Activated CD4-positive, alpha-beta T cell treated with anti-CD3 and anti-CD28 coated beads, Interleukin-10, Interleukin-2, amounts not matched to agents 100 ng/mL and 50 ng/mL, durations not matched to agents 16 hours and 8 hours (primary cell): Measurements from ENCODE around the gene SH3BGRL3.
"Not testable (repeated sequence)": the region's sequence is repeated elsewhere in the genome, so short reads cannot be mapped to it uniquely, and the experiment has no call there.

Experiments used
- DNase-seq: peaks from one replicate; pipeline ENCODE4 v3.0.0-alpha.2; 2020

The SH3BGRL3 gene

DNA sequence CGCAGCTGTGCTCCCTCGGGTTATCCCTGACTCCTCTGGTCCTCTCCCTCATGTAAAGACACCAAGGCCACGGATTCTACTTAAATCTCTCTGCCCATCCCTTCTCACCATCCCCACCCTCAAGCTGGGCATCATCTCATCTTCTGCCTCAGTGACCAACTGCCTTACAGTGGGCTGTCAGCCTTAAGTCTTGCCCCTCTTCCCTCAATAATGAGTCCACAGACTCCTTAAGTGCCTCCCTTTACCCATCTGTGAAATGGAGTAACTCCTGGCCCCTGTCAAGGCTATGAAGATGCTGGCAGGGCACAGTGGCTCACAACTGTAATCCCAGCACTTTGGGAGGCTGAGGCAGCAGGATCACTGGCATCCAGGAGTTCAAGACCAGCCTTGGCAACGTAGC, 12.1 kb downstream of the SH3BGRL3 start:
- no peak for DNase-seq

DNA sequence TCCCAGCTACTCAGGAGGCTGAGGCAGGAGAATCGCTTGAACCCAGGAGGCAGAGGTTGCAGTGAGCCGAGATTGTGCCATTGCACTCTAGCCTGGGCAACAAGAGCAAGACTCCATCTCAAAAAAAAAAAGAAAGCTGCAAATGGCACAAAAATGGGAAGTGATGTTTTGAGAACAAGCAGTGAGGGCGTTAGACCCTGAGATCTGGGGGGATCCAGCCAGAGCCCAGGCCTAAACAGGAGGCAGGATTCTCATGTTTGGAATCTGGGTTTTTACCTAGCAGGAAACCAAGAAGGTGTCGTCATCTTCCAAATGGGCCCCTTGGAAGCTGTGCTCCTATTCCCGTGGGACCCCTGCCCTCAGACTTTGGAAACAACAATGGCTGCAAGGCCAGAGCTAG, 12.8 kb downstream of the SH3BGRL3 start:
- DNase-seq: not testable (repeated sequence)

DNA sequence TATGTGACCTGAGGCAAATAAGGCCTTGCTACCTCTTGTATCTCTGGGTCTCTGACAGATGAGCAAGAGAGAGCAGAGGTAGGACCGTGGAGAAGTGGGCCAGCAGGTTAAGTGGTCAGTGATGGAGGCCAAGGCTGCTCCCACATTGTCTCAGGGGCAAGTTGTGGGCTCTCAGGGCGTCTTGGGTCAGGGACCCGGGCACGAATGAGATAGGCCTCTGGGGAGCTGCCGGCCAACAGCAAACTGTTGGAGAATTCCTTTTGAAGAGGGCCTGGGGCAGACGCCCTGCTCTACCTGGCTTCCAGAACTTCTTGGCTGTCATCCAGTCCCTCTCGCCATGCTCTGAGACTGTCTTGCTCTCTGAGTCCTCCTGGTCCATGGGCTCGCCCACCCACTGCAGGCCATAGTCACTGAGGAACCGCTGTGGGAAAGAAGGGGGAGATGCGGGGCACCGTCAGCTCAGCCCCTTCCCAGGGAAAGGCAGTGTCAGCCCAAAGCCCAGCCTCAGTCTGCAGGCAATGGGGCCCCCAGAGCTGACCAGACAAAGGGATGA, 14.1 kb downstream of the SH3BGRL3 start:
- DNase-seq: no peak

DNA sequence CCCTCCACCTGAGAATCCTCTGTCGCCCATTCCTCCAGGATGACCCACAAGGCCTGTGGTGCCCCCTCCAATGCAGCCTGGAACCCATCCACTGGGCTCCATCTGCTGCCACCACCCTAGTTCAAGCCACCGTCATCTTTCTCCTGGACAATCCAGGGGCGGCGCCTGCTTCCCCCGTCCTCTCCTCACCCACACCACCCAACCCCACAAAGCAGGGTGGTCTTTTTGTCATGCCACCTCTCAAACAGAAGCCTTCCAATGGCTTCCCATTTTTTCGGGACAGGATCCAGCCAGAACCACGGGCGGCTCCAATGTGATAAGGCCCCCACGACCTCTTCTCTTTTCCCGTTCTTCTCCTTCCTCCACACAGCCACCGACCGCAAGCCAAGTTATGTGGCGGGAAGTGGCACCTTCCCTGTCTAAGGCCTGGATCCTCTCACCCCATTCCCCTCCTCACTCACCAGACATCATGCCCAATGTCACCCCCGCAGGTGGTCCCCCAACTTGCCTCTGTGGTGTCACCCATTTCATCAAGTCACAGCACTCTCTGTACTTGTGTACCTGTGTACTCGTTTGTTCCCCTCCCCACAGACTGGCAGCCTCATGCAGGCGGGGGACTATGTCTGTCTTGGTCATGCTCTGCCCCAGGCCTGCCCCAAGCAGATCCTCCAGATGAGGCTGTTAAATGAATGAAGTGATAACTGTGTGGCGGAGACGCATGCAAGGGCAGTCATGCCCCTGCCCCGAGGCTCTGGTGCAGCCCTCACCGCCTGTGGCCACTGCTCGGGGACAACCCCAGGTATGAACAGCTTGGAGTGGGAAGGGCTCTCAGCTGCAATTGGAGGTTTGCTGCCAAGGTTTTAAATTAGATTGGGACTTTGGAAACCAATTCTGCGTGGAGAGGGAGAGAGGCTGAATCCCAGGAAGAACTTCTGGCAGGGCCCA, 15.6 kb downstream of the SH3BGRL3 start:
- DNase-seq: no peak

DNA sequence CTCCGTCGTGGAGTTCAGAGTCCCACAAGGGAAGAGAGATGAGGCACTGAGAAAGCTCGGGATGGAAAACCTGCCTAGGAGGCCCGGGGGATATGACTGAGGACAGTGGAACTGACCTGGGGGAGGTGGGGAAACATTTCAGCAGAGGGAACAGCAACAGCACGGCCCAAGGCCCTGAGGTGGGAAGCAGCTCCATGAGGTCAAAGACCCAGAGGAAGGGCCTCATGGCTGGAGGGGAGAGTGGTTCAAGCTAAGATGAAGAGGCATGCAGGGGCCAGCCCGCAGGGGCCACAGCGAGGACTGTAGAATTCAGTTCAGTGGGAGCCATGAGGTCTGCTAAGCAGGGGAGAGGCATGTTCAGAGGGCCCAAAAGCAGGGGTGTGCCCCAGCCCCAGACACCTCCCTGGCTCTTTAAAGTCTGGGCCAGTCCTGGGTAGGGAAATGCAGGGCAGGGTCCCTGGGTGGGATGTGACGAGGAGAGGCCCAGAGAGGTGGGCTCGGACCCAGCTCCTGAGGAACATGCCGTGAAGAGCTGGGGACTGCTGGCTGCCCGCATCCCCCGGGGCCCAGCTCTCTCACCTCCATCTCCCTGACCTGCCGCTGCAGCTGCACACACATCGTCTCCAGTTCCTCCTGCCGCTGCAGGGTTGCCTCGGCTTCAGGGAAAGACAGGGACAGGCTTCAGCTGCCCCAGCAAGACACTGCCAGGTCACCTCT, 16.6 kb downstream of the SH3BGRL3 start:
- DNase-seq: no peak

DNA sequence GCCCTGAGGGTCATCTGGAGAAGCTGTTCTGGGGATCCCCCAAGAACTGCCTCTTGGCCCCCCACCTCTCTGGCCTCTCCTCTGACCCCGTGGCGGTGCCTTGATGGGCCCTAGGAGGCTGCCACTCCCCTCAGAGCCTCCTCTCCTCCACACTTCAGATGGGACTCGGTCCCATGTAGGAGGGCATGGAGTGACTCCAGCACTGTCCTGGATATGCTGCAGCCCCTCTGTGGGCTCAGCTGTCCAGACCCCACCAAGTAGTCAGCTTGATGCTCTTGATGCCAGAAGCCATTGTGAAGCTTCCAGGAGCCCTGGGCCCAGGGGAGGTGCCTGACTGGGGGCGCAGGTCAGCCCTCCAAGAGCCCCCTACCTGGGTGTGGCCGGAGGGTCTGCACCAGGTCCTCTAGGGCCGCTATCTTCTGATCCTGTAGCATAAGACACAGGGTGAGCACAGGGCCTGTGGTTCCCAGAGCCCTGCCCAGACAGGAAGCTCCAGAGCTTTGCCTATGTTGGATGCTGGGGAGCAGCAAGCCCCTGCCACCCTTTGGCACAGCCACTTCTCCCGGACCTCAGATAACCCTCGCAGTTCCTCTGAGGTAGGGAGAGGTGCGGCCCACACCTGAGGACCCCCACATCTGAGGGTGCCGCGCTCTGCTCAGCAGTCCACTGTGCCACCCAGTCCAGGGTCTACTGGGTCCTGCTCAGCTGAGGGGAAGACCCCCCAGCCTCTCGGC, 17.3 kb downstream of the SH3BGRL3 start:
- no peak for DNase-seq

DNA sequence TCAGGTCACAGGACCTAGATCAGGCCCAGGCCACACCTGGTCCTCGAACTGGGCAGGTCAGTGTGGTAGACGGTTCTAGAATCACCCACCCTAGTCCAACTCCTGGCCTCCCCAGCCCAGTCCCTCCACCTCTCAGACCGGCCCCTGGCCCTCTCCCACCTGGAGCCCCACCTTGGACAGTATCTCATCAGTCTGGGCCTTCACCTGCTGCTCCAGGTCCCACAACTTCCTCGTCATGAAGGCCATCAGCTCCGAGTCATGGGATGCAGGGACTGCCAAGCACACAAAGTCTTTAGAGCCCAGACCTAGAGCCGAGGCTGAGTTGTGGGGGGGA, 17.9 kb downstream of the SH3BGRL3 start:
- DNase-seq: no peak

DNA sequence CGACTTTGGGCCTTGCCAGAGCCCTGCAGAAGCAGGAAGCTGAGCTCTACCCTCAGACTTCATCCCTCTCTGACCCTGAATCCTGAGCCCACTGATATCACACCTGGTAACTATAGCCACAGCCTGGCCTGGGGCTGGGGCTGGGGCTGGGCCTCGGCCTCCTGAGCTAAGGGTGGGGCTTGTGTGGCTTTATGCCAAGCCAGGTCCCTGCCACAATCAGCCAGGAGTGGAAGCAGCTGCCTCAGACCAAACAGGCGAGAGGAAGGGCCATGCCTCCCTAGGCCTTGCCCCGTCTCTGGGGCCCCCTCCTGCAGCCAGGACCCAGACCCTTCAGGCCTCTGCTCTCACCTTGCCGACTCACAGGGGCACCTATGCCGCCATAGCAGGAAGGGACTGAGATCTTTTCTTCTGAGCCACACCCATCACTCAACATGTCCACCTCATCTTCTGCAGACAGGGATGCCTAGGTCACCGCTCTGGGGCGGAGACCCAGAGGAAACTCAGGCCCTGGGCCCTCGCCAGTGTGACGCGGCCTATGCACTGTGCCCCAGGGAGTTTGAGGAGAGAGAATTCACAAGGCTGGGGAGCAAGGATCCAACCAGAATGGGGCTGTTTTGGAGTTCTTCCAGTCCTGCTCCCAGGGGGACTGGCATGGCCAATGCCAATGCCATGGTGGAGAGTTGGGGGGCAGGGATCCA, 20.8 kb downstream of the SH3BGRL3 start:
- DNase-seq: no peak

DNA sequence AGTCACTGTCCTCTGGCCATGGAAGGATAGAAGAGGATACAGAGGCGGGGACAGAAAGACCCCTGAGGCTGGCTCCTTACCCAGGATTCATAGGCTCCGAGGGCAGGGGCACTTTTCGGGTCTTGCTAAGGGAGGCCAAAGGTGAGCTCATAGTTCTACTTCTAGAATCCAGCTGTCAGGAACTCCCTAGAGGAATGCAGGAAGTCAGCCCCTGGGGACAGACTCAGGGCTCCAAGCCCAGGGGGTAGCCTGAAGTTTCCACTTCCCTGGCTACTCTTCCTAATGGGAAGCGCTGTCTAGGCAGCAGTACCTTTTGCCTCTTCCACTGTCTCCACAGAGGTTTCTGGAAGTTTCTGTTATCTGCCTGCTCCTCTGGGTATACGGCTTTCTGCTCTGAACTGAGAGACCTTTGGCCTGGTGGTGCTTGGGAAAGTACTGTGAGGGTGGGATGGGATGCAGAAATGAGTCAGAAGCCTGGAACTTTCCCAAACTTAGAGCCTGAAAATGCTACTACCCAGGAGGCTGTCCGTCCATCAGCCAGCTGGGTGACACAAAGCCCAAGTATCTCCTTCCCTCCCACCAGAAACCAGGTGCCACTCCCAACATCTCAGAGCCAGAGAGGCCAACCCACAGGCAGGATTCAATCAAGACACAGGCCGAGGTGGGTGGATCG, 23.0 kb downstream of the SH3BGRL3 start:
- DNase-seq: no peak

DNA sequence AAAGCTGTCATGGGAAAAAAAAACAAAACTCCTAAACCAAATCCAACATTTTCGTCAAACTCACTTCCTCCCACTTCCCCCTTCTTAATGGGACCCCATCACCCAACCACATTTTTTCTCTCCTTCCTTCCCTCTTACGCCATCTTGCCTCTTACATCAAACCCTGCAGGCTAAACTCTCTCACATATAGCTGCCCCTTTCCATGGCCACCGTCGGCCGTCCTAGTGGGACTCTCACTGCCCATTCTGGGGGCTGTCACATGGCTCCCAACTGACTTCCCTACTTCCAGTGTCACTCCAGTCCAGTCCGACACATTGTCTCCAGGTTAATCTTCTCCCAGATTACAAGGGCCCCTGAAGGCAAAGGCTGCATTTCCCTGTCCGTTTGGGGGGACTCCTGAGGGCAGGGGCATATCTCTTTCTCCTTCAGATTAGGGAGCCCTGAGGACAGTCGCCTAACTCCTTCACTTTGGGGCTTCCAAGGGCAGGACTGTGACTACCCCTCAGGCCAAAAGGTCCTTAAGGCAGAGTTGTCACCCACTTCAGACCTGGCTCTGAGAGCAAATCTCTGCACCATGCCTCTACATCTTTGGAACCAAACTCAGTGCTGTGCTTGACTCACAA, 25.9 kb downstream of the SH3BGRL3 start:
- no peak for DNase-seq

DNA sequence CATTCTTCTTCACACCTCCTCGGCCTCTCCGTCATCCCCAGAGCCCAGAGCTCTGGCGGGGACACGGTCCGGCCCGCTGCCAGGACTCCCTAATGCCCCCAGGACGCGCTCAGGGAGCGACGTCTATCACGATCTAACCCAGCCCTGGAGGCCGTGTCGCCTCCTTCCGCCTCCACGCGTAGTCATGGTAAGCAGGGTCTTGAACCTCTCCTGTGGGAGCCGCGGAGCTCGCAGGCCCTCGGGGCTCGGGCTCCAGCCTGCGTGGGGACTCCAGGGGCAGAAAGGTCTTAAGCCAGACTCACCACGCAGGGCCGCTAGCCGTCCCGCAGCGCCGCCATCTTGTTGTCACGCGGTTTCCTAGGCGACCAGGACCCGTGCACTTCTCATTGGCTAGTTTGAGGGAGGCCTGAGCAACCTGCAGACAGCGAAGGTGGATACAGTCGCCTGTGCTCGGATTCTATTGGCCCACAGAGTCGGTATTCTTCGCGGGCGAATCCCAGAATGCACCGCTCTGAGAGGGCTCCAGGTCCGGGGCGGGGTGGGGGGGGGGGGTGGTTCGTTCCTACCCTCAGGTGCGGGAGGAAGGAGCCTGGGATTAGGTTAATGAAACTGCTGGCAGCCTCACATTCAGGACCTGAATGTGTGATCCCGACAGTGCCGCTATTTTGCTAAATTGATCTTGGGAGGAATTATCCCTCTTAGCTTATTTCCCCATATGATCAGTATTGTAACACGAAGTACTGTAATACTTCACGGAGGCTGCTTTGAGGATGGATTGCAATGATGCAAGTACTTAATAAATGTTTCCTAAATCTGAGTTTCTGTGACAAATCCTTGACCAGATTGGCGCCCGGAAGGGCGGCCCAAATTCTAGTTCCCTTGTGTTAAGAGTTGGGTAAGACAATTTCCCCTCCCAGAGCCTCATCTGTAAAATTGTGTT, 26.7 kb downstream of the SH3BGRL3 start, which contains the start of gene UBXN11:
Gene UBXN11, minus strand, starts transcription at position 347 of the 940 bp plus-strand sequence. CDS start 3,753 bp downstream, outside the sequence.
- peak; percentile 98 for DNase-seq

DNA sequence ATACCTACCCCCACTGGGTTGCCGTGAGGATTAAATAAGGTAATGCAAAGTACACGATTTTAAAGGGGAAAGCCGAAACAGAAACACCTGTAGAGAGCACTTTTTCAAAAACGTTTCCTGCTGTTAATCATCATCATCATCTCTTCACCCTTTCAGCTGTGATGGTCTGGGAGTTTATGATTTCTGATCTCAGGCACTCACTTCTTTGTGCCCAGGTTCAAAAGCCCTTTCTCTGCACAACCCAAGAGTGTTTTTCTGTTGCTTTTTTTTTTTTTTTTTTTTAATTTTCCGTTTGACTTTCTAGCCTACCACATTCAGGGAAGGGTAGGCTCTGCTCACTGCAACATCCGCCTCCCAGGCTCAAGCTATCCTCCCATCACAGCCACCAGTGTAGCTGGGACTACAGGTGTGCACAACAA, 27.5 kb downstream of the SH3BGRL3 start:
- peak; percentile 55 for DNase-seq

DNA sequence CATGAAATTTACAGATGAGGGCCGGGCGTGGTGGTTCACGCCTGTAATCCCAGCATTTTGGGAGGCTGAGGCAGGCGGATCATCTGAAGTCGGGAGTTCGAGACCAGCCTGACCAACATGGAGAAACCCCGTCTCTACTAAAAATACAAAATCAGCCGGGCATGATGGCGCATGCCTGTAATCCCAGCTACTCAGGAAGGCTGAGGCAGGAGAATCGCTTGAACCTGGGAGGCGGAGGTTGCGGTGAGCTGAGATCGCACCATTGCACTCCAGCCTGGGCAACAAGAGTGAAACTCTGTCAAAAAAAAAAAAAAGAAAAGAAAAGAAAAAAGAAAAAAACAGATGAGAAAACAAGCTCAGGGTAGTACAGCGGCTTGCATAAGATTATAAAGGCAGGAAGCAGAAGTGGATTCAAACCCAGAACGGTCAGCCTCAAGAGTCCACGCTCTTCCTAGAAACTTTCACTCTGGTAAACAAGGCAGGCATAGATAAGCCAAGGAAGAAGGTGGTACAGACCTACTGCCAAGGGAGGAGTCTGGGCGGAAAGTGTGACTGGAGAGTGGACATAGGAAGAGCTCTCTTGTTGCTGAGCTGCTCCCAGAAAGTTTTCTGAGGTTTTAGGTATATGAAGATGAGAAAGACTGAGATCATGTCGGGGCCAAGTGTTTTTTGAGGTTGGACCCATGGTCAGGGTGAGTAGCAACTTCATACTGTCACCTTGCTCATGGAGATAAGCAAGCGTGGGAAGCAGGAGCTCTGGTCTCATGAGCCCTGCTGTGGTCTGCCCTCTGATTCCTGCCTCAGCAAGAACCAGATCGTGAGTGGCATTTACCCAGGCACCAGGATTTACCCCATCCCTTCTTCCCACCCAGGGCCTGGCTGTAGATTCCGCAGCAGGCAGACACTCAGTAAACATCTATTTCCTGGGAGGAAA, 28.3 kb downstream of the SH3BGRL3 start:
- peak; percentile 61 for DNase-seq

DNA sequence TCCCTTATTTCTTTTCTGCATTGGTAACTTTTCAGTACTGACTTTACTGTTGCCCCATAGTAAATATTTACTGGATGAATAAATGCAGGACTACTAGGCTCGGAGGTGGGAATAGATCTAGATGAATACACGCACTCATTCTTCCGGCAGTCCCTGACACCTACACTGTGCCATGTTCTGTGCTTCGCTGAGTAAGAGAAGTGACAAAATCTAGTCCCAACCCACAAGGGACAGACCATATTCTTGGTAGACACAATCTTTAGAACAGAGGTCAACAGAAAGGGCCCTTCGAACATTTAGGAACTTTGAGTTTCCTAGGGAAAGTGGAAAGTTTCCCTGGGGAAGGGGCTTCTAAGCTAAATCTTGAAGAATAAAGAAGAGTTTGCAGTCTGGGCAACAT, 34.6 kb downstream of the SH3BGRL3 start:
- no peak for DNase-seq

DNA sequence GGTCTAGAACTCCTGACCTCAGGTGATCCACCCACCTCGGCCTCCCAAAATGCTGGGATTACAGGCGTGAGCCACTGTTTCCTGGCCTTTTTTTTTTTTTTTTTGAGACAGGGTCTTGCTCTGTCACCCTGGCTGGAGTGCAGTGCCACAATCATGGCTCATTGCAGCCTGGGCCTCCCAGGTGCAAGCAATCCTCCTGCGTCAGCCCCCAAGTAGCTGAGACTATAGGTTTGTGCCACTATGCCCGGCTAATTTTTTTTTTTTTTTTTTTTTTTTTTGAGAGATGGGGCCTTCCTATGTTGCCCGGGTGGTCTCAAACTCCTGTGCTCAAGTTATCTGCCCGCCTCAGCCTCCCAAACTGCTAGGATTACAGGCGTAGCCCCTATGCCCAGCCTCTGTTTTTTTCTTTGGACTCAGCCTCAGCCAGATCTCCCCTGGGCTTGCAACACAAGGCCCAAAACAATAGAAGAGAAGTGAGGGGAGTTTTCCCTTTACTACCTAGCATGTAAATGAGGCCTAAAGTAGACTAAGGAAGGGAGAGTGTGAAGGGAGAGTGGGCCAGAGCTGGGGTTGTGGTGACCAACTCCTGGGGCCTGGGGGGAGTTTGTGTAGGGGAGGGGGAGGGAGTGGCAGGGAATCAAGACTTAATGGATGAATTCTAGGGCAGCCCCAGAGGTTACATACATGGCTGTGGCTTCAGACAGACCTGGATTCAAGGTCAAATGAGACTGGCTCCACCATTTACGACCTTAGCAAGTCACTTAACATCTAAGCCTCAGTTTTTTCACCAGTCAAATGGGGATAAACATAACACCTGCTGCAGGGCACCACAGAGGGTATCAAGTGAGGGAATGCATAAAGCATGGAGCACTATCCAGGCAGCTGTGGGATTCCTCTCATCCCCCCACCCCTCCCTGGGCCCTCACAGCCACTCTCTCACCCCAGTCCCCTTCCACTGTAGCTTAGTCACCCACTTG, 36.3 kb downstream of the SH3BGRL3 start:
- no peak for DNase-seq

DNA sequence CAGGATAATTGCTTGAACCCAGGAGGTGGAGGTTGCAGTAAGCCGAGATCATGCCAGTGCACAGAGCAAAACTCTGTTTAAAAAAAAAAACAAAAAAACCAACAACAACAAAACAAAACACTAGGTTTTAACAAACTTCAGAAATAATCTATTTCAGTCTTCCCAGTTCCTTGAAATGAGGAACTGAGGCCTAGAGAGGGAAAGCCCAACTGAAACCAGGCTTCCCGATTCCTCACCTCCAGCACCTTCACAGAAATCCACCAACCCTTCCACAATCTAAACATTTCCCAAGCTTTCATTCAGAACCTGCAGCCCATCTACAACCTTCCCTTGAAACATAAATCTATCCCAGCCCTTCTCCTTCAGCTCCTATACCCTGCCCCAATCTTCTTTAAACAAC, 37.3 kb downstream of the SH3BGRL3 start:
- no peak for DNase-seq

DNA sequence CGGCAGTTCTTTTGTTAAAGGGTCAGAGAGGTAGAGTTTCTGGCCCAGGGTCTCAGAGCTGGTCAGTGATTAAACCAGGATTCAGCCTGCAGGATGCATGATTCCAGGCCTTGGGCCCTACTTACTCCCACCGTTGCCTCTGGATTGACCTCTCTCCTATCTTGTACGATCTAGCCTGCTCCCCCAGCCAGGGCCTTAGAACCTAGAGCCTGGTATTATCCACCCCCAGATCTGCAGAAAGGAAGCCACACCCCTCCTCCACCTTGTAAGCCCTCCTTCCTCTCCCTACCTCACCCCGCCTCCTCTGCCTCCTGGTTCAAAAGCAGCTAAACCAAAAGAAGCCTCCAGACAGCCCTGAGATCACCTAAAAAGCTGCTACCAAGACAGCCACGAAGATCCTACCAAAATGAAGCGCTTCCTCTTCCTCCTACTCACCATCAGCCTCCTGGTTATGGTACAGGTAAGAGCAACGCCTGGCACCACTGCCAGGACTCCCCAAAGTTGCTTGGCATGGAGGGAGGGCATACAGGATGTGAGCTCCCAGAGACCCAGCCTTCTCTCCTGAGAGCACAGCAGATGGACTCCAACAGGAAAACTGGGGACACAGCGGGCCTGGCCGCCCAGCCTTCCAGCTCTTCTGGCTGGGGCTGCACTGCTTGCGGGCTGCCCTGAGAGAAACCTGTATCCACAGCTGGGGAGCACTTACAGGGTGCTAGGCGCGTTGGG, 37.9 kb downstream of the SH3BGRL3 start, which contains the start of gene CD52:
Gene CD52, plus strand, starts transcription at position 347 of the 726 bp plus-strand sequence. Its CDS starts 60 bp downstream, at position 407.
- peak; percentile 87 for DNase-seq
